Upper lobe of left lung (tissue), 6 donors: ENCODE results near the gene VAV3. TPM values are rescaled to one million over a fixed set of nuclear protein-coding genes. Genes with fewer than 3 reads are reported as not detected.

Experiments
- ATAC-seq, 2 donors: fragments of 200-7000 bp; cut with Tn5 transposase; one replicate each; pipeline ENCODE4 v1.9.1; 2022; ENCODE audit warnings: mild to moderate bottlenecking in 2 of 2, moderate library complexity in 2 of 2; ENCODE audit not compliant: low FRiP score in 2 of 2
- DNase-seq, 2 donors: peaks; one replicate each; pipeline ENCODE4 v3.0.0-alpha.2; 2019 to 2020
- H3K27ac ChIP-seq, 4 donors: fragments of 200-600 bp; sonication (generic); one replicate each; pipeline ENCODE4 v1.5.1; 2016 to 2019
- H3K27me3 ChIP-seq, 4 donors: fragments of 200-600 bp; sonication (generic); one replicate each; pipeline ENCODE4 v1.5.1; 2017 to 2019
- H3K36me3 ChIP-seq, 4 donors: fragments of 200-600 bp; sonication (generic); one replicate each; pipeline ENCODE4 v1.5.1; 2016 to 2019
- H3K4me1 ChIP-seq, 4 donors: fragments of 200-600 bp; sonication (generic); one replicate each; pipeline ENCODE4 v1.5.1; 2018 to 2019
- H3K4me3 ChIP-seq, 4 donors: fragments of 200-600 bp; sonication (generic); one replicate each; pipeline ENCODE4 v1.5.1; 2017 to 2019; ENCODE audit warnings: mild to moderate bottlenecking in 2 of 4, moderate library complexity in 1 of 4
- H3K9me3 ChIP-seq, 4 donors: fragments of 200-600 bp; sonication (generic); one replicate each; pipeline ENCODE4 v1.5.1; 2018 to 2019
- EP300 ChIP-seq, 4 donors: sonication (generic); formaldehyde crosslinking; IDR thresholded peaks; one replicate each; pipeline ENCODE4 v1.5.1; 2017; ENCODE audit warnings: antibody characterized with exemption in 4 of 4, control low read depth in 2 of 4
- POLR2A ChIP-seq, 4 donors: fragments of 450-650 bp; IDR thresholded peaks; one replicate each; pipeline ENCODE4 v1.5.1; 2016 to 2017; ENCODE audit warnings: antibody characterized with exemption in 4 of 4, mild to moderate bottlenecking in 2 of 4
- POLR2AphosphoS5 ChIP-seq, 2 donors: sonication (generic); formaldehyde crosslinking; IDR thresholded peaks; one replicate each; pipeline ENCODE4 v1.5.1; 2017; ENCODE audit warnings: antibody characterized with exemption in 2 of 2
- WGBS, 2 donors: methylation state at CpG; one replicate each; pipeline ENCODE4 v1.1.5; 2017 to 2018; 5-methylcytosine and 5-hydroxymethylcytosine counted together
- total RNA-seq, 6 donors: library from RNA; depleted of rRNA in 4 of 6; stranded (reverse); fragments of >200 nt in 4 of 6; gene quantifications; one replicate each; pipeline versions ENCODE4 v1.1.0 to v1.2.1, GENCODE V29; 2016 to 2021
- TF ChIP-seq, protein P1 (sequence below), 6 experiments: fragments of 450-650 bp in 4 of 6; fragments of 200-600 bp in 2 of 6; sonication (generic) in 2 of 6; IDR thresholded peaks; one replicate each; pipeline ENCODE4 v1.5.1; 2016 to 2019; ENCODE audit warnings: antibody characterized with exemption in 6 of 6
- donor health status: DM: no; HTN: no; CAD: no; lungs with moderate emphysema.
- donor health status: DM: no; HTN: yes; CAD: no; lungs with severe emphysema.

VAV3 gene
- total RNA-seq, 6 donors from 2014 or later = 5.9 to 13.6 (median 7.8) TPM

DNA sequence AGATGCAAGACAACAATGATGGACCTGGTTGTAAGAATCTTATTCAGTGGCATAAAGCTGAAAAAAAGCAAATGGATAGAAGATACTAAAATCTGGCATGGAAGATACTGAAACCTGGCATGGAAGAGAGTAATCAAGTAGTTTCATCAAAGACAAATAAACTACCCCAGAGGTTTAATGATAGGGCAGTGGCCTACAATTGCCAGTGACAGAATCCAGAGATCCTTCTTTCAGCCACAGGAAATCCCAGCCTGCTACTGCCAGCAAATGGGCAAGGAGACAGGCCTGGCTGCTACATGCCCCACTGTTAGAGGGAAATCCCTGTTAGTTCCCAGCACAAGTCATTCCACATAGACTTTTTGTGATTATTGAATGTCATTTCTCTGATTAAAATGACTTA, 409.4 kb downstream of the VAV3 start:
- Histone ChIP-seq H3K4me1 (no peaks in the 10 kb centered on the region), H3K36me3 (no peaks in the 10 kb centered on the region), H3K9me3 (no peaks in the 10 kb centered on the region), H3K27me3 (no peaks in the 10 kb centered on the region), H3K4me3 (no peak overlapping the region), H3K27ac (no peak overlapping the region)
- no peak for DNase-seq
- no peak for ATAC-seq
- TF ChIP-seq POLR2A (IDR thresholded peaks at IDR 0.05) (no peak), EP300 (IDR thresholded peaks at IDR 0.05) (no peak), POLR2AphosphoS5 (IDR thresholded peaks at IDR 0.05) (no peak)
- TF ChIP-seq, protein P1, sequence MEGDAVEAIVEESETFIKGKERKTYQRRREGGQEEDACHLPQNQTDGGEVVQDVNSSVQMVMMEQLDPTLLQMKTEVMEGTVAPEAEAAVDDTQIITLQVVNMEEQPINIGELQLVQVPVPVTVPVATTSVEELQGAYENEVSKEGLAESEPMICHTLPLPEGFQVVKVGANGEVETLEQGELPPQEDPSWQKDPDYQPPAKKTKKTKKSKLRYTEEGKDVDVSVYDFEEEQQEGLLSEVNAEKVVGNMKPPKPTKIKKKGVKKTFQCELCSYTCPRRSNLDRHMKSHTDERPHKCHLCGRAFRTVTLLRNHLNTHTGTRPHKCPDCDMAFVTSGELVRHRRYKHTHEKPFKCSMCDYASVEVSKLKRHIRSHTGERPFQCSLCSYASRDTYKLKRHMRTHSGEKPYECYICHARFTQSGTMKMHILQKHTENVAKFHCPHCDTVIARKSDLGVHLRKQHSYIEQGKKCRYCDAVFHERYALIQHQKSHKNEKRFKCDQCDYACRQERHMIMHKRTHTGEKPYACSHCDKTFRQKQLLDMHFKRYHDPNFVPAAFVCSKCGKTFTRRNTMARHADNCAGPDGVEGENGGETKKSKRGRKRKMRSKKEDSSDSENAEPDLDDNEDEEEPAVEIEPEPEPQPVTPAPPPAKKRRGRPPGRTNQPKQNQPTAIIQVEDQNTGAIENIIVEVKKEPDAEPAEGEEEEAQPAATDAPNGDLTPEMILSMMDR (IDR thresholded peaks at IDR 0.05) = no peak

DNA sequence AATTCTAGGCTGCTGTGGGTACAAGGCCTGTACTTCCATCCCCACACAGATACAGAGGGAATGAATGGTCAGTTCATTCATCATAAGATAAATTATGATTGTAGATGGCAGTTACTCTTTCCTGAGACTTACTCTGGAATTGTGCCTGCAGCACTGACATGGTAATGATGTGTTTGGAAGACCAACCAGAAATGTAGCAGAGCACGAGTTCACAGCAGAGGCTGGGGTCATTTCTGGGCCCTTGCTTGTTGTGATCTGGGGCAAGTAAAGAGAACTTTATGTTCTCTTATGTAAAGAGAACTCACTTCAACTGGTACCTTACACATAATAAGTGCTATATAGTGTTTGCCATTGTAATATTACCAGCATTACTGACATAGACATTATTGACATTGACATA, 412.2 kb downstream of the VAV3 start:
- H3K36me3 ChIP-seq = no peaks in the 10 kb centered on the region
- H3K4me3 ChIP-seq = no peak overlapping the region
- ATAC-seq (no peak), DNase-seq (no peak)
- no peaks in the 10 kb centered on the region for H3K4me1 ChIP-seq
- no peaks in the 10 kb centered on the region for H3K9me3 ChIP-seq
- WGBS, 2 donors = 42 to 56% methylated on average over 1 of the region's 1 CpG
- TF ChIP-seq, protein P1 (IDR thresholded peaks at IDR 0.05) = no peak
- TF ChIP-seq EP300 (IDR thresholded peaks at IDR 0.05) (no peak), POLR2AphosphoS5 (IDR thresholded peaks at IDR 0.05) (no peak), POLR2A (IDR thresholded peaks at IDR 0.05) (no peak)
- H3K27ac ChIP-seq = no peak overlapping the region
- H3K27me3 ChIP-seq = no peaks in the 10 kb centered on the region

DNA sequence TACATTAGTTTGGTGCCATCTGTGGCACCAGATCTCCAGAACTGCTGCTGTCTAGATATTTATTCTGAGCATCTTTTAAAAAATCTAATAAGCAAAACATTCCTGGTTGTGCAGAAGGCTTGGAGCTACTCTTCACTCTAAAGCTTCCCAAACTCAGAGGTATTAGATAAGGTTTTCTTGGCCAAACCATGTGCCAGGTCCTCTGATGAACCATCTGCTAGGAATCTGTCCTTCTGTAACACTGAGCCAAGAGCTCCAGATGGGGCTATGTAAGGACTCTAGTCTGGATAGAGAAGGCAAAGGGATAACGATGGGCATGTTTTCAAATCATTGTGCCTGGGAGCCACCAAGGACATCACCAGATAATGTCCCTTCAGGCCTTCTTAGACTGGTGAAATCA, 413.5 kb downstream of the VAV3 start:
- H3K27ac ChIP-seq = no peak overlapping the region
- no peaks in the 10 kb centered on the region for H3K9me3 ChIP-seq
- H3K4me1 ChIP-seq = no peaks in the 10 kb centered on the region
- WGBS, 2 donors = 83 to 89% methylated on average over 1 of the region's 1 CpG
- no peak for DNase-seq
- H3K36me3 ChIP-seq = no peaks in the 10 kb centered on the region
- no peak for ATAC-seq
- TF ChIP-seq POLR2AphosphoS5 (IDR thresholded peaks at IDR 0.05) = no peak
- TF ChIP-seq POLR2A (IDR thresholded peaks at IDR 0.05) = no peak
- no peak for TF ChIP-seq EP300 (IDR thresholded peaks at IDR 0.05)
- TF ChIP-seq, protein P1 (IDR thresholded peaks at IDR 0.05) = no peak
- no peaks in the 10 kb centered on the region for H3K27me3 ChIP-seq
- no peak overlapping the region for H3K4me3 ChIP-seq

DNA sequence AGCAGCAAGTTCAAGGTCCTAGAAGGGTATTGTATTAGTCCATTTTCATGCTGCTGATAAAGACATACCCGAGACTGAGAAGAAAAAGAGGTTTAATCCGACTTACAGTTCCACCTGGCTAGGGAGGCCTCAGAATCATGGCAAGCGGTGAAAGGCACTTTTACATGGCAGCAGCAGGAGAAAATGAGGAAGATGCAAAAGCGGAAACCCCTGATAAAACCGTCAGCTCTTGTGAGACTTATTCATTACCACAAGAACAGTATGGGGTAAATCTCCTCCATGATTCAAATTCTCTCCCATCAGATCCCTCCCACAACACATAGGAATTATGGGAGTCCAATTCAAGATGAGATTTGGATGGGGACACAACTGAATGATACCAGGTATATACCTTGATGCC, 414.6 kb downstream of the VAV3 start:
- H3K36me3 ChIP-seq = no peaks in the 10 kb centered on the region
- ATAC-seq = no peak
- no peak for TF ChIP-seq EP300 (IDR thresholded peaks at IDR 0.05)
- no peak for TF ChIP-seq POLR2AphosphoS5 (IDR thresholded peaks at IDR 0.05)
- no peak for TF ChIP-seq POLR2A (IDR thresholded peaks at IDR 0.05)
- TF ChIP-seq, protein P1 (IDR thresholded peaks at IDR 0.05) = no peak
- no peak overlapping the region for H3K27ac ChIP-seq
- WGBS, 2 donors = 90 to 92% methylated on average over 5 of the region's 5 CpGs
- H3K9me3 ChIP-seq = no peaks in the 10 kb centered on the region
- no peak overlapping the region for H3K4me3 ChIP-seq
- H3K4me1 ChIP-seq = no peaks in the 10 kb centered on the region
- H3K27me3 ChIP-seq = no peaks in the 10 kb centered on the region
- no peak for DNase-seq

DNA sequence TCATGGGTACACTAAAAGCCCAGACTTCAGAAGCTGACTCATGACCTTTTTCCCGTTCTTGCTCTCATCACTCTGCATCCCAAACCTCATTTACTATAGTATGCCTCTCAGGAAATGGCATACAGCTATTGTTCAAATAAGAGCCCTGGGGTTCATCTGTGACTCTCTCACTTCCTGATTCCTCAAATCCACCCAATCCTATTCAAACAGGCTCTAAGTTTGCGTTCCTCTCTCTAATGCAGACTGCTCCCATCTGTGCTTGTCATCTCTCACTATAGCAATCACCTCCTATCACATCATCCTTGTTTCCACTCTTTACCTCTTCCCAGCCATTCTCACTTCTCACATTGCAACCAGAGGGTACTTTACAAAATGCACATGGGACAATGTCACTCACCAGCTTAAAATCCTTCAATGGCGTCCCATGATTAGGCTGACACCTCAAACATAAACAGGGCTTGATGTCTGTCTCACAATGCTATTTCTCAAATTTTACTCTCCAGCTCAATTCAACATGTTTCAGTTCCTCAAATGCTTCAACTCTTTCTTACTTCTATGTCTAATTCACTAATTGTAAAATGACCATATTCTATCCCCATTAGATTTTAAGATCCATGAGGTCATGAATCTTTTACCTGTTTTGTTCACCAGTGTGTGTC, 415.7 kb downstream of the VAV3 start:
- TF ChIP-seq, protein P1 (IDR thresholded peaks at IDR 0.05) = no peak
- TF ChIP-seq POLR2AphosphoS5 (IDR thresholded peaks at IDR 0.05) (no peak), EP300 (IDR thresholded peaks at IDR 0.05) (no peak), POLR2A (IDR thresholded peaks at IDR 0.05) (no peak)
- H3K27ac ChIP-seq = no peak overlapping the region
- ATAC-seq (no peak), DNase-seq (no peak)
- WGBS, 2 donors = 64 to 82% methylated on average over 3 of the region's 3 CpGs
- H3K36me3 ChIP-seq = no peaks in the 10 kb centered on the region
- no peaks in the 10 kb centered on the region for H3K27me3 ChIP-seq
- no peaks in the 10 kb centered on the region for H3K4me1 ChIP-seq
- H3K9me3 ChIP-seq = no peaks in the 10 kb centered on the region
- H3K4me3 ChIP-seq = no peak overlapping the region
